Panc1 (cell line): Measurements from ENCODE around the gene SMARCA2.

Experiments
- CTCF ChIP-seq: fragments of 450-650 bp; IDR thresholded peaks from 2 replicates; pipeline ENCODE4 v1.5.1; 2017; ENCODE audit warnings: mild to moderate bottlenecking
- POLR2AphosphoS5 ChIP-seq: IDR thresholded peaks from 2 replicates; pipeline ENCODE4 v1.6.1; 2012; ENCODE audit warnings: mild to moderate bottlenecking, low read depth, low read length, moderate library complexity

- TF ChIP-seq CTCF (no peak), POLR2AphosphoS5 (no peak)
Observed at GRCh38 chr9:2043243-2043642, 28.1 kb downstream of the SMARCA2 start.
